Neural progenitor cell (in vitro differentiated cells): ENCODE measurements around the gene ASAP2. TPM values are rescaled to one million over a fixed set of nuclear protein-coding genes. Genes with fewer than 3 reads are reported as not detected.

Experiments used
- DNase-seq: peaks from one replicate; pipeline ENCODE4 v3.0.0-alpha.2; 2016; ENCODE audit warnings: low spot score
- H2AFZ ChIP-seq: fragments of 200-600 bp; sonication (generic); replicated peaks from 2 replicates; pipeline ENCODE4 v1.6.1; 2016; ENCODE audit warnings: antibody characterized with exemption
- H3F3A ChIP-seq: fragments of 200-600 bp; sonication (generic); 2 replicates; pipeline ENCODE4 v1.6.1; 2016; ENCODE audit warnings: antibody characterized with exemption, low read depth
- H3K27ac ChIP-seq: fragments of 200-600 bp; sonication (generic); 2 replicates; pipeline ENCODE4 v1.5.1; 2016; ENCODE audit warnings: mild to moderate bottlenecking
- H3K27me3 ChIP-seq: fragments of 200-600 bp; sonication (generic); 2 replicates; pipeline ENCODE4 v1.6.1; 2016; ENCODE audit warnings: mild to moderate bottlenecking, moderate library complexity
- H3K36me3 ChIP-seq: fragments of 200-600 bp; sonication (generic); 2 replicates; pipeline ENCODE4 v1.5.1; 2016
- H3K4me1 ChIP-seq: fragments of 200-600 bp; sonication (generic); 2 replicates; pipeline ENCODE4 v1.6.1; 2016; ENCODE audit warnings: mixed run types
- H3K4me2 ChIP-seq: fragments of 200-600 bp; sonication (generic); 2 replicates; pipeline ENCODE4 v1.6.1; 2016
- H3K4me3 ChIP-seq: fragments of 200-600 bp; sonication (generic); 2 replicates; pipeline ENCODE4 v1.5.1; 2016
- H3K79me2 ChIP-seq: fragments of 200-600 bp; sonication (generic); 2 replicates; pipeline ENCODE4 v1.6.1; 2016; ENCODE audit warnings: low read depth
- H3K9ac ChIP-seq: fragments of 200-600 bp; sonication (generic); 2 replicates; pipeline ENCODE4 v1.6.1; 2016
- H3K9me3 ChIP-seq: fragments of 200-600 bp; sonication (generic); 2 replicates; pipeline ENCODE4 v1.5.1; 2016; ENCODE audit warnings: low read depth
- H4K20me1 ChIP-seq: fragments of 200-600 bp; sonication (generic); 2 replicates; pipeline ENCODE4 v1.6.1; 2016; ENCODE audit warnings: low read depth
- H3K27ac Mint-ChIP-seq: 3 replicates; pipeline ENCODE4 v1.8.0; 2021; ENCODE audit warnings: mixed read lengths
- H3K27me3 Mint-ChIP-seq: 2 replicates; pipeline ENCODE4 v1.8.0; 2022; ENCODE audit warnings: low read depth, mild to moderate bottlenecking, inconsistent platforms, moderate library complexity, mixed read lengths; ENCODE audit not compliant: insufficient read depth
- H3K36me3 Mint-ChIP-seq: 3 replicates; pipeline ENCODE4 v1.8.0; 2021; ENCODE audit warnings: mixed read lengths
- H3K4me1 Mint-ChIP-seq: 3 replicates; pipeline ENCODE4 v1.8.0; 2021; ENCODE audit warnings: mixed read lengths
- H3K4me3 Mint-ChIP-seq: 3 replicates; pipeline ENCODE4 v1.8.0; 2021; ENCODE audit warnings: mild to moderate bottlenecking, moderate library complexity, mixed read lengths
- H3K9me3 Mint-ChIP-seq: 3 replicates; pipeline ENCODE4 v1.8.0; 2020; ENCODE audit warnings: mixed read lengths
- EZH2 ChIP-seq: fragments of 200-600 bp; sonication (generic); IDR thresholded peaks from 2 replicates; pipeline ENCODE4 v1.6.1; 2017; ENCODE audit warnings: antibody characterized with exemption, mild to moderate bottlenecking, moderate library complexity
- EZH2phosphoT487 ChIP-seq: fragments of 200-600 bp; sonication (generic); IDR thresholded peaks from 2 replicates; pipeline ENCODE4 v1.6.1; 2017; ENCODE audit warnings: antibody characterized with exemption
- total RNA-seq: library from RNA; depleted of rRNA; stranded (reverse); fragments of >200 nt; gene quantifications from 2 replicates; pipeline ENCODE4 v1.2.3, GENCODE V29; 2015; ENCODE audit warnings: low replicate concordance
- TF ChIP-seq, protein P1 (sequence below): fragments of 200-600 bp; sonication (generic); IDR thresholded peaks from 2 replicates; pipeline ENCODE4 v1.5.1; 2017; ENCODE audit warnings: antibody characterized with exemption, mild to moderate bottlenecking

ASAP2 gene
- total RNA-seq, 1 donor from 2014 or later, result 31.7 TPM

GRCh38 chr2:9184361-9184760 lies 22.3 kb upstream of the ASAP2 start:
- H2AFZ ChIP-seq, result no peak overlapping the region
- no peaks in the 10 kb centered on the region for H3K79me2 ChIP-seq
- H3K27me3 ChIP-seq, result no peaks in the 10 kb centered on the region
- no peaks in the 10 kb centered on the region for H3K4me1 ChIP-seq
- H3K4me3 ChIP-seq, result no peak overlapping the region
- TF ChIP-seq, protein P1, sequence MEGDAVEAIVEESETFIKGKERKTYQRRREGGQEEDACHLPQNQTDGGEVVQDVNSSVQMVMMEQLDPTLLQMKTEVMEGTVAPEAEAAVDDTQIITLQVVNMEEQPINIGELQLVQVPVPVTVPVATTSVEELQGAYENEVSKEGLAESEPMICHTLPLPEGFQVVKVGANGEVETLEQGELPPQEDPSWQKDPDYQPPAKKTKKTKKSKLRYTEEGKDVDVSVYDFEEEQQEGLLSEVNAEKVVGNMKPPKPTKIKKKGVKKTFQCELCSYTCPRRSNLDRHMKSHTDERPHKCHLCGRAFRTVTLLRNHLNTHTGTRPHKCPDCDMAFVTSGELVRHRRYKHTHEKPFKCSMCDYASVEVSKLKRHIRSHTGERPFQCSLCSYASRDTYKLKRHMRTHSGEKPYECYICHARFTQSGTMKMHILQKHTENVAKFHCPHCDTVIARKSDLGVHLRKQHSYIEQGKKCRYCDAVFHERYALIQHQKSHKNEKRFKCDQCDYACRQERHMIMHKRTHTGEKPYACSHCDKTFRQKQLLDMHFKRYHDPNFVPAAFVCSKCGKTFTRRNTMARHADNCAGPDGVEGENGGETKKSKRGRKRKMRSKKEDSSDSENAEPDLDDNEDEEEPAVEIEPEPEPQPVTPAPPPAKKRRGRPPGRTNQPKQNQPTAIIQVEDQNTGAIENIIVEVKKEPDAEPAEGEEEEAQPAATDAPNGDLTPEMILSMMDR, result no peak
- TF ChIP-seq EZH2phosphoT487 (no peak), EZH2 (no peak)
- no peaks in the 10 kb centered on the region for H3K36me3 Mint-ChIP-seq
- no peaks in the 10 kb centered on the region for H3K9me3 ChIP-seq
- H3K4me2 ChIP-seq, result no peak overlapping the region
- no peak overlapping the region for H3K27ac ChIP-seq
- H3K27me3 Mint-ChIP-seq, result peaks cover 6% of the 10 kb centered on the region
- peaks cover 8% of the 10 kb centered on the region for H3K4me1 Mint-ChIP-seq
- peaks cover 6% of the 10 kb centered on the region for H3K9me3 Mint-ChIP-seq
- H3F3A ChIP-seq, result no peaks in the 10 kb centered on the region
- H3K36me3 ChIP-seq, result no peaks in the 10 kb centered on the region
- no peak overlapping the region for H3K9ac ChIP-seq
- no peaks in the 10 kb centered on the region for H4K20me1 ChIP-seq
- H3K4me3 Mint-ChIP-seq, result no peak overlapping the region
- DNase-seq, result no peak
- peak overlapping the region; percentile 44 for H3K27ac Mint-ChIP-seq

- no peak overlapping the region for H3K9ac ChIP-seq
- Mint-ChIP-seq H3K4me3 (no peak overlapping the region), H3K27ac (no peak overlapping the region), H3K4me1 (peaks cover 16% of the 10 kb centered on the region), H3K27me3 (peaks cover 13% of the 10 kb centered on the region), H3K36me3 (no peaks in the 10 kb centered on the region), H3K9me3 (peaks cover 3% of the 10 kb centered on the region)
- H2AFZ ChIP-seq, result no peak overlapping the region
- no peaks in the 10 kb centered on the region for H3K36me3 ChIP-seq
- H3K27ac ChIP-seq, result no peak overlapping the region
- H3K4me3 ChIP-seq, result no peak overlapping the region
- H3F3A ChIP-seq, result no peaks in the 10 kb centered on the region
- TF ChIP-seq, protein P1, result no peak
- TF ChIP-seq EZH2, result no peak
- no peak for TF ChIP-seq EZH2phosphoT487
- H3K27me3 ChIP-seq, result no peaks in the 10 kb centered on the region
- H3K79me2 ChIP-seq, result no peaks in the 10 kb centered on the region
- no peaks in the 10 kb centered on the region for H3K4me1 ChIP-seq
- no peaks in the 10 kb centered on the region for H3K9me3 ChIP-seq
- DNase-seq, result no peak
- no peaks in the 10 kb centered on the region for H4K20me1 ChIP-seq
- H3K4me2 ChIP-seq, result no peak overlapping the region
Observed at GRCh38 chr2:9187620-9188214, 18.9 kb upstream of the ASAP2 start.

DNA sequence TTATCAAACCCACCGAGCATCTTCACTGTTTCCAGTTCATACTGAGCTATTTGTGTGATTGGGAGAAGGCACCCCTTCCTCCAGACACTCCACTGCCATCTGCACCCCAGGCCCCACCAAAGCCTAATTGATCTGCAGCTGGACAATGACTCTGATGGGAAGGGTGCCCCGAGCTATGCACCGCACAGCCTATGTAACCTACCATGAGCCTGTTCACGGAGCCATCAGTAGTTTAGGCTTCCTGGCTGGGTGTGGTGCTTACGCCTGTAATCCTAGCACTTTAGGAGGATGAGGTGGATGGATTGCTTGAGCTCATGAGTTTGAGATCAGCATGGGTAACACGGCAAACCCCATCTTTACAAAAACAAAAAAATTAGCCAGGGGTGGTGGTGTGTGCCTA lies 17.8 kb upstream of the ASAP2 start:
- Histone ChIP-seq H2AFZ (no peak overlapping the region), H3K27ac (no peak overlapping the region), H4K20me1 (no peaks in the 10 kb centered on the region), H3K4me1 (no peaks in the 10 kb centered on the region), H3K36me3 (no peaks in the 10 kb centered on the region), H3F3A (no peaks in the 10 kb centered on the region), H3K4me3 (no peak overlapping the region), H3K27me3 (no peaks in the 10 kb centered on the region), H3K4me2 (no peak overlapping the region), H3K79me2 (no peaks in the 10 kb centered on the region), H3K9me3 (no peaks in the 10 kb centered on the region), H3K9ac (no peak overlapping the region)
- Mint-ChIP-seq H3K4me1 (peaks cover 16% of the 10 kb centered on the region), H3K36me3 (no peaks in the 10 kb centered on the region), H3K27ac (no peak overlapping the region), H3K4me3 (no peak overlapping the region), H3K9me3 (peaks cover 3% of the 10 kb centered on the region), H3K27me3 (peaks cover 13% of the 10 kb centered on the region)
- TF ChIP-seq, protein P1, result no peak
- no peak for TF ChIP-seq EZH2
- TF ChIP-seq EZH2phosphoT487, result no peak
- DNase-seq, result no peak
